ENCODE results near the gene TGOLN2. TPM values are rescaled to one million over a fixed set of nuclear protein-coding genes. Genes with fewer than 3 reads are reported as not detected.

TGOLN2 gene
- total RNA-seq: 100 to 1,000 TPM in 1 of 2 donors, 10 to 100 TPM in 1; 68.8 to 114 TPM
- polyA plus RNA-seq: 10 to 100 TPM; 56.7 to 66.3 TPM

GRCh38 chr2:85327822-85328617 lies at the start of gene TGOLN2:
Gene TGOLN2 (minus strand): TSS chr2:85327989. CDS start chr2:85327962, 27 bp downstream.
- H3K9ac ChIP-seq (ENCODE audit: low read depth in 1 of 2, low read length in 2 of 2): peak within 1 kb of the TSS; percentile 84 to 92
- WGBS: under 1% methylated on average over 57 of the region's 57 CpGs
- peaks cover 0 to 3% (median 2%) of the 10 kb centered on the region in 4 donors for H3K36me3 ChIP-seq (ENCODE audit: control insufficient read depth in 4 of 4, insufficient read depth in 3 of 4, low read depth in 1 of 4, low read length in 3 of 4)
- peak in 1 of 2 donors; percentile 46 for TF ChIP-seq RAD21 (IDR thresholded peaks at IDR 0.05)
- no peak for TF ChIP-seq FOXA1 (IDR thresholded peaks at IDR 0.05)
- TF ChIP-seq EGR1 (IDR thresholded peaks at IDR 0.05; ENCODE audit: low read depth in 2 of 2): no peak
- no peak for TF ChIP-seq ATF3 (IDR thresholded peaks at IDR 0.05)
- TF ChIP-seq JUND (IDR thresholded peaks at IDR 0.05): peak in 1 of 2 donors; percentile 25
- peak in 1 of 2 donors; percentile 31 for TF ChIP-seq HNF4A (conservative IDR thresholded peaks at IDR 0.05)
- TF ChIP-seq REST (IDR thresholded peaks at IDR 0.05): peak; percentile 90
- TF ChIP-seq RXRA (IDR thresholded peaks at IDR 0.05): peak; percentile 27 to 45
- no peak for TF ChIP-seq HNF4G (IDR thresholded peaks at IDR 0.05)
- peak; percentile 27 for TF ChIP-seq SP1 (IDR thresholded peaks at IDR 0.05)
- peak; percentile 89 for TF ChIP-seq NR2F2 (IDR thresholded peaks at IDR 0.05)
- TF ChIP-seq TAF1 (conservative IDR thresholded peaks at IDR 0.05): peak; percentile 91
- TF ChIP-seq, protein P1, sequence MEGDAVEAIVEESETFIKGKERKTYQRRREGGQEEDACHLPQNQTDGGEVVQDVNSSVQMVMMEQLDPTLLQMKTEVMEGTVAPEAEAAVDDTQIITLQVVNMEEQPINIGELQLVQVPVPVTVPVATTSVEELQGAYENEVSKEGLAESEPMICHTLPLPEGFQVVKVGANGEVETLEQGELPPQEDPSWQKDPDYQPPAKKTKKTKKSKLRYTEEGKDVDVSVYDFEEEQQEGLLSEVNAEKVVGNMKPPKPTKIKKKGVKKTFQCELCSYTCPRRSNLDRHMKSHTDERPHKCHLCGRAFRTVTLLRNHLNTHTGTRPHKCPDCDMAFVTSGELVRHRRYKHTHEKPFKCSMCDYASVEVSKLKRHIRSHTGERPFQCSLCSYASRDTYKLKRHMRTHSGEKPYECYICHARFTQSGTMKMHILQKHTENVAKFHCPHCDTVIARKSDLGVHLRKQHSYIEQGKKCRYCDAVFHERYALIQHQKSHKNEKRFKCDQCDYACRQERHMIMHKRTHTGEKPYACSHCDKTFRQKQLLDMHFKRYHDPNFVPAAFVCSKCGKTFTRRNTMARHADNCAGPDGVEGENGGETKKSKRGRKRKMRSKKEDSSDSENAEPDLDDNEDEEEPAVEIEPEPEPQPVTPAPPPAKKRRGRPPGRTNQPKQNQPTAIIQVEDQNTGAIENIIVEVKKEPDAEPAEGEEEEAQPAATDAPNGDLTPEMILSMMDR (IDR thresholded peaks at IDR 0.05; ENCODE audit: low read depth, low read length, missing input control): peak; percentile 0
- TF ChIP-seq MAX (IDR thresholded peaks at IDR 0.05): no peak
- TF ChIP-seq GABPA (IDR thresholded peaks at IDR 0.05 in 1 of 2, conservative IDR thresholded peaks at IDR 0.05 in 1 of 2): peak; percentile 47 to 76
- TF ChIP-seq YY1 (IDR thresholded peaks at IDR 0.05): peak; percentile 90
- TF ChIP-seq FOXA2 (IDR thresholded peaks at IDR 0.05): no peak
- peak; percentile 99 for TF ChIP-seq ZBTB33 (IDR thresholded peaks at IDR 0.05)
- peak within 1 kb of the TSS; percentile 92 to 99 for H3K27ac ChIP-seq (ENCODE audit: low read depth in 1 of 2, low read length in 2 of 2)
- DNase-seq (ENCODE audit: low spot score): peak; percentile 92
- H3K9me3 ChIP-seq (ENCODE audit: control insufficient read depth in 4 of 4, low read length in 3 of 4): no peaks in the 10 kb centered on the region
- H3K27me3 ChIP-seq (ENCODE audit: control insufficient read depth in 4 of 4, insufficient read depth in 4 of 4, low read length in 3 of 4): no peaks in the 10 kb centered on the region
- H3K4me3 ChIP-seq (ENCODE audit: low read depth in 1 of 3, low read length in 3 of 3): peak within 1 kb of the TSS; percentile 79 to 98 (median 95)
- peaks cover 7 to 46% (median 32%) of the 10 kb centered on the region in 4 donors for H3K4me1 ChIP-seq (ENCODE audit: control insufficient read depth in 4 of 4, insufficient read depth in 4 of 4, low read length in 3 of 4)
